GM23338 (cell line): ENCODE measurements around the gene SDR39U1. TPM values are rescaled to one million over a fixed set of nuclear protein-coding genes. Genes with fewer than 3 reads are reported as not detected.
"Not testable (repeated sequence)": the region's sequence is repeated elsewhere in the genome, so short reads cannot be mapped to it uniquely, and the experiment has no call there.

ENCODE experiments used
- ATAC-seq: fragments of 200-7000 bp; cut with Tn5 transposase; 3 replicates; pipeline ENCODE4 v1.9.1; 2020
- DNase-seq: peaks from one replicate; pipeline ENCODE4 v3.0.0-alpha.2; 2015; ENCODE audit warnings: low spot score
- H2AFZ ChIP-seq: fragments of 200-600 bp; sonication (generic); 2 replicates; pipeline ENCODE4 v1.8.0; 2016; ENCODE audit warnings: antibody characterized with exemption, mild to moderate bottlenecking, moderate library complexity
- H3F3A ChIP-seq: fragments of 200-600 bp; sonication (generic); replicated peaks from 2 replicates; pipeline ENCODE4 v1.8.0; 2017; ENCODE audit warnings: antibody characterized with exemption, mixed run types, low read depth
- H3K27ac ChIP-seq: fragments of 200-600 bp; sonication (generic); 2 replicates; pipeline ENCODE4 v1.6.1; 2016; ENCODE audit warnings: low read depth
- H3K27me3 ChIP-seq: fragments of 200-600 bp; sonication (generic); 2 replicates; pipeline ENCODE4 v1.8.0; 2016; ENCODE audit warnings: mild to moderate bottlenecking, mixed run types, moderate library complexity; ENCODE audit not compliant: insufficient read depth
- H3K36me3 ChIP-seq: fragments of 200-600 bp; sonication (generic); 2 replicates; pipeline ENCODE4 v1.8.0; 2016; ENCODE audit warnings: mild to moderate bottlenecking; ENCODE audit not compliant: insufficient read depth
- H3K4me1 ChIP-seq: fragments of 200-600 bp; sonication (generic); 2 replicates; pipeline ENCODE4 v1.8.0; 2016; ENCODE audit warnings: mild to moderate bottlenecking, moderate library complexity; ENCODE audit not compliant: insufficient read depth
- H3K4me2 ChIP-seq: fragments of 200-600 bp; sonication (generic); 2 replicates; pipeline ENCODE4 v1.7.1; 2017; ENCODE audit warnings: mixed run types
- H3K4me3 ChIP-seq: fragments of 200-600 bp; sonication (generic); 2 replicates; pipeline ENCODE4 v1.6.1; 2016; ENCODE audit warnings: mixed run types
- H3K79me2 ChIP-seq: fragments of 200-600 bp; sonication (generic); replicated peaks from 2 replicates; pipeline ENCODE4 v1.8.0; 2017; ENCODE audit warnings: mild to moderate bottlenecking; ENCODE audit not compliant: insufficient read depth
- H3K9me2 ChIP-seq: fragments of 200-600 bp; sonication (generic); 2 replicates; pipeline ENCODE4 v1.8.0; 2017; ENCODE audit not compliant: insufficient read depth
- H4K20me1 ChIP-seq: fragments of 200-600 bp; sonication (generic); replicated peaks from 2 replicates; pipeline ENCODE4 v1.8.0; 2017; ENCODE audit warnings: mild to moderate bottlenecking; ENCODE audit not compliant: insufficient read depth
- H3K27ac Mint-ChIP-seq: 2 replicates; pipeline ENCODE4 v1.8.0; 2020; ENCODE audit warnings: inconsistent platforms, mild to moderate bottlenecking, moderate library complexity, mixed read lengths
- H3K27me3 Mint-ChIP-seq: 3 replicates; pipeline ENCODE4 v1.8.0; 2022; ENCODE audit warnings: low read depth, mild to moderate bottlenecking, moderate library complexity, mixed read lengths, inconsistent platforms; ENCODE audit not compliant: insufficient read depth, poor library complexity
- H3K36me3 Mint-ChIP-seq: 3 replicates; pipeline ENCODE4 v1.8.0; 2021; ENCODE audit warnings: low read depth, mild to moderate bottlenecking, inconsistent platforms, moderate library complexity, mixed read lengths
- H3K4me1 Mint-ChIP-seq: 3 replicates; pipeline ENCODE4 v1.8.0; 2020; ENCODE audit warnings: mild to moderate bottlenecking, inconsistent platforms, mixed read lengths
- H3K4me3 Mint-ChIP-seq: 3 replicates; pipeline ENCODE4 v1.8.0; 2021; ENCODE audit warnings: moderate library complexity, mild to moderate bottlenecking, inconsistent platforms, mixed read lengths
- H3K9me3 Mint-ChIP-seq: 3 replicates; pipeline ENCODE4 v1.8.0; 2020; ENCODE audit warnings: moderate library complexity, mild to moderate bottlenecking, inconsistent platforms, mixed read lengths
- ETS1 ChIP-seq: IDR thresholded peaks from 2 replicates; pipeline ENCODE4 v1.6.1; 2016; ENCODE audit warnings: antibody characterized with exemption
- EZH2 ChIP-seq: fragments of 200-600 bp; sonication (generic); IDR thresholded peaks from one replicate; pipeline ENCODE4 v1.8.0; 2017; ENCODE audit warnings: antibody characterized with exemption, mild to moderate bottlenecking, low read depth; ENCODE audit not compliant: unreplicated experiment
- JUNB ChIP-seq: IDR thresholded peaks from one replicate; pipeline ENCODE4 v1.6.1; 2016; ENCODE audit warnings: antibody characterized with exemption; ENCODE audit not compliant: unreplicated experiment
- NANOG ChIP-seq: IDR thresholded peaks from 2 replicates; pipeline ENCODE4 v1.6.1; 2016; ENCODE audit warnings: antibody characterized with exemption, borderline replicate concordance
- STAT1 ChIP-seq: IDR thresholded peaks from one replicate; pipeline ENCODE4 v1.6.1; 2016; ENCODE audit warnings: antibody characterized with exemption; ENCODE audit not compliant: unreplicated experiment
- ZNF114 ChIP-seq: fragments of 250-450 bp; sonication (Bioruptor Pico); IDR thresholded peaks from 2 replicates; pipeline ENCODE4 v1.5.0; 2020; ENCODE audit warnings: mild to moderate bottlenecking, moderate library complexity
- ZNF331 ChIP-seq: fragments of 250-450 bp; sonication (Bioruptor Pico); IDR thresholded peaks from 2 replicates; pipeline ENCODE4 v1.5.0; 2020; ENCODE audit warnings: low read depth, mild to moderate bottlenecking, moderate library complexity
- polyA plus RNA-seq: library from polyadenylated mRNA; unstranded; fragments of >200 nt; fragmentation: Nextera tagmentation; extraction: Ambion mirVana; gene quantifications from 2 replicates; pipeline ENCODE4 v1.2.1, GENCODE V29; 2016
- total RNA-seq: library from RNA; depleted of rRNA; stranded (reverse); fragments of >200 nt; shearing (Covaris generic); gene quantifications from 2 replicates; pipeline ENCODE4 v1.2.3, GENCODE V29; 2014
- TF ChIP-seq, protein P1 (sequence below): IDR thresholded peaks from one replicate; pipeline ENCODE4 v1.6.1; 2018; ENCODE audit warnings: antibody characterized with exemption; ENCODE audit not compliant: unreplicated experiment
- TF ChIP-seq, protein P2 (sequence below), 2 experiments: fragments of 200-600 bp in 1 of 2; sonication (generic) in 1 of 2; conservative IDR thresholded peaks; 2 replicates each; pipeline versions ENCODE4 v1.5.1 to v1.6.1; 2016 to 2017; ENCODE audit warnings: antibody characterized with exemption in 2 of 2, low read depth in 2 of 2, mild to moderate bottlenecking in 2 of 2, moderate library complexity in 1 of 2
- TF ChIP-seq, protein P3 (sequence below): fragments of 250-450 bp; sonication (Bioruptor Pico); IDR thresholded peaks from 2 replicates; pipeline ENCODE4 v1.5.0; 2020; ENCODE audit warnings: mild to moderate bottlenecking, moderate library complexity

Gene SDR39U1
- total and polyA plus RNA-seq, 2 experiments from 2014 or later = 22.9 to 66.5 TPM

- not testable (repeated sequence) for H3K27ac Mint-ChIP-seq
Observed at GRCh38 chr14:24470450-24470849, 27.9 kb upstream of the SDR39U1 start.

GRCh38 chr14:24465805-24466204, 23.2 kb upstream of the SDR39U1 start:
- no peak overlapping the region for H3K27ac Mint-ChIP-seq
- Histone ChIP-seq H3K4me3 (no peak overlapping the region), H3K27ac (no peak overlapping the region), H3F3A (no peaks in the 10 kb centered on the region), H3K9me2 (no peaks in the 10 kb centered on the region), H4K20me1 (no peaks in the 10 kb centered on the region), H3K79me2 (no peaks in the 10 kb centered on the region), H3K4me2 (no peak overlapping the region), H3K4me1 (no peaks in the 10 kb centered on the region), H3K27me3 (no peaks in the 10 kb centered on the region), H3K36me3 (no peaks in the 10 kb centered on the region), H2AFZ (no peak overlapping the region)
- no peaks in the 10 kb centered on the region; the same call in 2 of the 3 replicates for H3K36me3 Mint-ChIP-seq
- no peak overlapping the region for H3K4me3 Mint-ChIP-seq
- peaks cover 3% of the 10 kb centered on the region; the same call in 1 of the 3 replicates for H3K4me1 Mint-ChIP-seq
- no peaks in the 10 kb centered on the region; the same call in 1 of the 3 replicates for H3K9me3 Mint-ChIP-seq
- DNase-seq = no peak
- H3K27me3 Mint-ChIP-seq = no peaks in the 10 kb centered on the region
- no peak for ATAC-seq
- no peak for TF ChIP-seq NANOG
- TF ChIP-seq ETS1 = no peak
- no peak for TF ChIP-seq STAT1
- TF ChIP-seq ZNF331 = no peak
- TF ChIP-seq, protein P1, sequence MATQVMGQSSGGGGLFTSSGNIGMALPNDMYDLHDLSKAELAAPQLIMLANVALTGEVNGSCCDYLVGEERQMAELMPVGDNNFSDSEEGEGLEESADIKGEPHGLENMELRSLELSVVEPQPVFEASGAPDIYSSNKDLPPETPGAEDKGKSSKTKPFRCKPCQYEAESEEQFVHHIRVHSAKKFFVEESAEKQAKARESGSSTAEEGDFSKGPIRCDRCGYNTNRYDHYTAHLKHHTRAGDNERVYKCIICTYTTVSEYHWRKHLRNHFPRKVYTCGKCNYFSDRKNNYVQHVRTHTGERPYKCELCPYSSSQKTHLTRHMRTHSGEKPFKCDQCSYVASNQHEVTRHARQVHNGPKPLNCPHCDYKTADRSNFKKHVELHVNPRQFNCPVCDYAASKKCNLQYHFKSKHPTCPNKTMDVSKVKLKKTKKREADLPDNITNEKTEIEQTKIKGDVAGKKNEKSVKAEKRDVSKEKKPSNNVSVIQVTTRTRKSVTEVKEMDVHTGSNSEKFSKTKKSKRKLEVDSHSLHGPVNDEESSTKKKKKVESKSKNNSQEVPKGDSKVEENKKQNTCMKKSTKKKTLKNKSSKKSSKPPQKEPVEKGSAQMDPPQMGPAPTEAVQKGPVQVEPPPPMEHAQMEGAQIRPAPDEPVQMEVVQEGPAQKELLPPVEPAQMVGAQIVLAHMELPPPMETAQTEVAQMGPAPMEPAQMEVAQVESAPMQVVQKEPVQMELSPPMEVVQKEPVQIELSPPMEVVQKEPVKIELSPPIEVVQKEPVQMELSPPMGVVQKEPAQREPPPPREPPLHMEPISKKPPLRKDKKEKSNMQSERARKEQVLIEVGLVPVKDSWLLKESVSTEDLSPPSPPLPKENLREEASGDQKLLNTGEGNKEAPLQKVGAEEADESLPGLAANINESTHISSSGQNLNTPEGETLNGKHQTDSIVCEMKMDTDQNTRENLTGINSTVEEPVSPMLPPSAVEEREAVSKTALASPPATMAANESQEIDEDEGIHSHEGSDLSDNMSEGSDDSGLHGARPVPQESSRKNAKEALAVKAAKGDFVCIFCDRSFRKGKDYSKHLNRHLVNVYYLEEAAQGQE = no peak
- TF ChIP-seq, protein P2, sequence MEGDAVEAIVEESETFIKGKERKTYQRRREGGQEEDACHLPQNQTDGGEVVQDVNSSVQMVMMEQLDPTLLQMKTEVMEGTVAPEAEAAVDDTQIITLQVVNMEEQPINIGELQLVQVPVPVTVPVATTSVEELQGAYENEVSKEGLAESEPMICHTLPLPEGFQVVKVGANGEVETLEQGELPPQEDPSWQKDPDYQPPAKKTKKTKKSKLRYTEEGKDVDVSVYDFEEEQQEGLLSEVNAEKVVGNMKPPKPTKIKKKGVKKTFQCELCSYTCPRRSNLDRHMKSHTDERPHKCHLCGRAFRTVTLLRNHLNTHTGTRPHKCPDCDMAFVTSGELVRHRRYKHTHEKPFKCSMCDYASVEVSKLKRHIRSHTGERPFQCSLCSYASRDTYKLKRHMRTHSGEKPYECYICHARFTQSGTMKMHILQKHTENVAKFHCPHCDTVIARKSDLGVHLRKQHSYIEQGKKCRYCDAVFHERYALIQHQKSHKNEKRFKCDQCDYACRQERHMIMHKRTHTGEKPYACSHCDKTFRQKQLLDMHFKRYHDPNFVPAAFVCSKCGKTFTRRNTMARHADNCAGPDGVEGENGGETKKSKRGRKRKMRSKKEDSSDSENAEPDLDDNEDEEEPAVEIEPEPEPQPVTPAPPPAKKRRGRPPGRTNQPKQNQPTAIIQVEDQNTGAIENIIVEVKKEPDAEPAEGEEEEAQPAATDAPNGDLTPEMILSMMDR (conservative IDR thresholded peaks at IDR 0.05; ENCODE audit: low read depth in 2 of 2) = no peak
- no peak for TF ChIP-seq EZH2
- TF ChIP-seq JUNB = no peak
- TF ChIP-seq, protein P3, sequence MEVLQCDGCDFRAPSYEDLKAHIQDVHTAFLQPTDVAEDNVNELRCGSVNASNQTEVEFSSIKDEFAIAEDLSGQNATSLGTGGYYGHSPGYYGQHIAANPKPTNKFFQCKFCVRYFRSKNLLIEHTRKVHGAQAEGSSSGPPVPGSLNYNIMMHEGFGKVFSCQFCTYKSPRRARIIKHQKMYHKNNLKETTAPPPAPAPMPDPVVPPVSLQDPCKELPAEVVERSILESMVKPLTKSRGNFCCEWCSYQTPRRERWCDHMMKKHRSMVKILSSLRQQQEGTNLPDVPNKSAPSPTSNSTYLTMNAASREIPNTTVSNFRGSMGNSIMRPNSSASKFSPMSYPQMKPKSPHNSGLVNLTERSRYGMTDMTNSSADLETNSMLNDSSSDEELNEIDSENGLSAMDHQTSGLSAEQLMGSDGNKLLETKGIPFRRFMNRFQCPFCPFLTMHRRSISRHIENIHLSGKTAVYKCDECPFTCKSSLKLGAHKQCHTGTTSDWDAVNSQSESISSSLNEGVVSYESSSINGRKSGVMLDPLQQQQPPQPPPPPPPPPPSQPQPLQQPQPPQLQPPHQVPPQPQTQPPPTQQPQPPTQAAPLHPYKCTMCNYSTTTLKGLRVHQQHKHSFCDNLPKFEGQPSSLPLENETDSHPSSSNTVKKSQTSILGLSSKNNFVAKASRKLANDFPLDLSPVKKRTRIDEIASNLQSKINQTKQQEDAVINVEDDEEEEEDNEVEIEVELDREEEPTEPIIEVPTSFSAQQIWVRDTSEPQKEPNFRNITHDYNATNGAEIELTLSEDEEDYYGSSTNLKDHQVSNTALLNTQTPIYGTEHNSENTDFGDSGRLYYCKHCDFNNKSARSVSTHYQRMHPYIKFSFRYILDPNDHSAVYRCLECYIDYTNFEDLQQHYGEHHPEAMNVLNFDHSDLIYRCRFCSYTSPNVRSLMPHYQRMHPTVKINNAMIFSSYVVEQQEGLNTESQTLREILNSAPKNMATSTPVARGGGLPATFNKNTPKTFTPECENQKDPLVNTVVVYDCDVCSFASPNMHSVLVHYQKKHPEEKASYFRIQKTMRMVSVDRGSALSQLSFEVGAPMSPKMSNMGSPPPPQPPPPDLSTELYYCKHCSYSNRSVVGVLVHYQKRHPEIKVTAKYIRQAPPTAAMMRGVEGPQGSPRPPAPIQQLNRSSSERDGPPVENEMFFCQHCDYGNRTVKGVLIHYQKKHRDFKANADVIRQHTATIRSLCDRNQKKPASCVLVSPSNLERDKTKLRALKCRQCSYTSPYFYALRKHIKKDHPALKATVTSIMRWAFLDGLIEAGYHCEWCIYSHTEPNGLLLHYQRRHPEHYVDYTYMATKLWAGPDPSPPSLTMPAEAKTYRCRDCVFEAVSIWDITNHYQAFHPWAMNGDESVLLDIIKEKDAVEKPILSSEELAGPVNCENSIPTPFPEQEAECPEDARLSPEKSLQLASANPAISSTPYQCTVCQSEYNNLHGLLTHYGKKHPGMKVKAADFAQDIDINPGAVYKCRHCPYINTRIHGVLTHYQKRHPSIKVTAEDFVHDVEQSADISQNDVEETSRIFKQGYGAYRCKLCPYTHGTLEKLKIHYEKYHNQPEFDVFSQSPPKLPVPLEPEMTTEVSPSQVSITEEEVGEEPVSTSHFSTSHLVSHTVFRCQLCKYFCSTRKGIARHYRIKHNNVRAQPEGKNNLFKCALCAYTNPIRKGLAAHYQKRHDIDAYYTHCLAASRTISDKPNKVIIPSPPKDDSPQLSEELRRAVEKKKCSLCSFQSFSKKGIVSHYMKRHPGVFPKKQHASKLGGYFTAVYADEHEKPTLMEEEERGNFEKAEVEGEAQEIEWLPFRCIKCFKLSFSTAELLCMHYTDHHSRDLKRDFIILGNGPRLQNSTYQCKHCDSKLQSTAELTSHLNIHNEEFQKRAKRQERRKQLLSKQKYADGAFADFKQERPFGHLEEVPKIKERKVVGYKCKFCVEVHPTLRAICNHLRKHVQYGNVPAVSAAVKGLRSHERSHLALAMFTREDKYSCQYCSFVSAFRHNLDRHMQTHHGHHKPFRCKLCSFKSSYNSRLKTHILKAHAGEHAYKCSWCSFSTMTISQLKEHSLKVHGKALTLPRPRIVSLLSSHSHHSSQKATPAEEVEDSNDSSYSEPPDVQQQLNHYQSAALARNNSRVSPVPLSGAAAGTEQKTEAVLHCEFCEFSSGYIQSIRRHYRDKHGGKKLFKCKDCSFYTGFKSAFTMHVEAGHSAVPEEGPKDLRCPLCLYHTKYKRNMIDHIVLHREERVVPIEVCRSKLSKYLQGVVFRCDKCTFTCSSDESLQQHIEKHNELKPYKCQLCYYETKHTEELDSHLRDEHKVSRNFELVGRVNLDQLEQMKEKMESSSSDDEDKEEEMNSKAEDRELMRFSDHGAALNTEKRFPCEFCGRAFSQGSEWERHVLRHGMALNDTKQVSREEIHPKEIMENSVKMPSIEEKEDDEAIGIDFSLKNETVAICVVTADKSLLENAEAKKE = no peak
- TF ChIP-seq ZNF114 (CRISPR knock-in tag) = no peak

More at GRCh38 chr14:24470450-24470849, 27.9 kb upstream of the SDR39U1 start:
- not testable (repeated sequence) for H2AFZ ChIP-seq, H3K27ac ChIP-seq, H3K4me3 ChIP-seq, H3K4me1 Mint-ChIP-seq, H3K79me2 ChIP-seq, H3K27me3 Mint-ChIP-seq, DNase-seq, H3K9me2 ChIP-seq, H3K4me1 ChIP-seq, ATAC-seq, H3K36me3 Mint-ChIP-seq, H3K36me3 ChIP-seq, H3K4me3 Mint-ChIP-seq, H3K9me3 Mint-ChIP-seq, H3F3A ChIP-seq, H3K4me2 ChIP-seq, H4K20me1 ChIP-seq, H3K27me3 ChIP-seq
